Panc1 (cell line): Measurements from ENCODE around the gene POU2F1. TPM values are rescaled to one million over a fixed set of nuclear protein-coding genes. Genes with fewer than 3 reads are reported as not detected.
A peak's percentile ranks its signal among the peaks of the same experiment; 100 is the strongest.

Experiments
- ATAC-seq: fragments of 200-7000 bp; cut with Tn5 transposase; 2 replicates; pipeline ENCODE4 v1.9.1; 2020; ENCODE audit warnings: mild to moderate bottlenecking, moderate library complexity
- BruUV-seq: library from RNA; stranded (reverse); fragments of 400-500 nt; replicated peaks from 2 replicates; lab custom pipeline; 2021; lab: Mats Ljungman, UMichigan
- CTCF ChIA-PET: fragments of 300-600 bp; sonication (Branson Sonifier 250); formaldehyde crosslinking; loops from one replicate; lab custom pipeline; 2022; ENCODE audit warnings: antibody characterized with exemption; lab: Charles Lee
- POLR2A ChIA-PET: fragments of 300-600 bp; sonication (Branson Sonifier 250); formaldehyde crosslinking; loops from one replicate; lab custom pipeline; 2022; ENCODE audit warnings: antibody characterized with exemption; lab: Charles Lee
- DNase-seq: peaks from one replicate; pipeline ENCODE4 v3.0.0-alpha.2; 2010; ENCODE audit warnings: low read depth, low spot score
- H3K27ac ChIP-seq: 2 replicates; pipeline ENCODE4 v1.5.1; 2011; ENCODE audit warnings: mild to moderate bottlenecking, low read length, inconsistent platforms
- H3K27me3 ChIP-seq: fragments of 200-500 bp; sonication (Bioruptor generic); 2 replicates; pipeline ENCODE4 v1.6.0; 2014; ENCODE audit warnings: low read length, inconsistent platforms; ENCODE audit not compliant: control insufficient read depth, insufficient read depth
- H3K36me3 ChIP-seq: fragments of 200-500 bp; sonication (Bioruptor generic); 2 replicates; pipeline ENCODE4 v1.5.1; 2014; ENCODE audit warnings: inconsistent platforms, mild to moderate bottlenecking, low read length, moderate library complexity; ENCODE audit not compliant: control insufficient read depth, insufficient read depth
- H3K4me1 ChIP-seq: 2 replicates; pipeline ENCODE4 v1.5.1; 2011; ENCODE audit warnings: inconsistent platforms, mild to moderate bottlenecking, low read length, moderate library complexity; ENCODE audit not compliant: control insufficient read depth, insufficient read depth
- H3K4me3 ChIP-seq, 2 experiments: 2 replicates each; pipeline ENCODE4 v1.5.1; 2011 to 2012; ENCODE audit warnings: low read depth in 2 of 2, low read length in 2 of 2, mild to moderate bottlenecking in 2 of 2, inconsistent platforms in 1 of 2, moderate library complexity in 1 of 2
- H3K9me3 ChIP-seq: fragments of 200-500 bp; sonication (Bioruptor generic); 2 replicates; pipeline ENCODE4 v1.5.1; 2014; ENCODE audit warnings: low read depth, mild to moderate bottlenecking, inconsistent platforms, low read length, moderate library complexity; ENCODE audit not compliant: control insufficient read depth, insufficient read depth
- CTCF ChIP-seq: fragments of 450-650 bp; IDR thresholded peaks from 2 replicates; pipeline ENCODE4 v1.5.1; 2017; ENCODE audit warnings: mild to moderate bottlenecking
- POLR2AphosphoS5 ChIP-seq: IDR thresholded peaks from 2 replicates; pipeline ENCODE4 v1.6.1; 2012; ENCODE audit warnings: mild to moderate bottlenecking, low read depth, low read length, moderate library complexity
- SIN3A ChIP-seq: IDR thresholded peaks from 2 replicates; pipeline ENCODE4 v1.6.1; 2012; ENCODE audit warnings: low read depth, mild to moderate bottlenecking, low read length, moderate library complexity, borderline replicate concordance; ENCODE audit not compliant: insufficient read depth
- TCF7L2 ChIP-seq: IDR thresholded peaks from 2 replicates; pipeline ENCODE4 v1.6.1; 2011; ENCODE audit warnings: mild to moderate bottlenecking, low read depth, low read length, inconsistent platforms
- in situ Hi-C: cut with HindIII; loops from 2 replicates; pipeline ENCODE4 v1.10.0; 2016; ENCODE audit warnings: low sequenced_read_pairs, low pct_unique_long_range_greater_than_20kb
- intact Hi-C: fragments of 100-400 bp; cut with micrococcal nuclease; formaldehyde crosslinking; loops from one replicate; pipeline ENCODE4 v1.10.0; 2022; ENCODE audit not compliant: unreplicated experiment
- total RNA-seq: library from RNA; stranded (reverse); gene quantifications from one replicate; pipeline ENCODE4 v1.2.1, GENCODE V29; 2021; ENCODE audit not compliant: unreplicated experiment
- TF ChIP-seq, protein P1 (sequence below), 2 experiments: IDR thresholded peaks; 2 replicates each; pipeline ENCODE4 v1.6.1; 2011 to 2012; ENCODE audit warnings: low read depth in 2 of 2, control low read depth in 1 of 2, low read length in 1 of 2, mild to moderate bottlenecking in 1 of 2, moderate library complexity in 1 of 2; ENCODE audit not compliant: insufficient read depth in 1 of 2

The POU2F1 gene
- total RNA-seq, 1 experiment from 2014 or later, result 17.1 TPM

DNA sequence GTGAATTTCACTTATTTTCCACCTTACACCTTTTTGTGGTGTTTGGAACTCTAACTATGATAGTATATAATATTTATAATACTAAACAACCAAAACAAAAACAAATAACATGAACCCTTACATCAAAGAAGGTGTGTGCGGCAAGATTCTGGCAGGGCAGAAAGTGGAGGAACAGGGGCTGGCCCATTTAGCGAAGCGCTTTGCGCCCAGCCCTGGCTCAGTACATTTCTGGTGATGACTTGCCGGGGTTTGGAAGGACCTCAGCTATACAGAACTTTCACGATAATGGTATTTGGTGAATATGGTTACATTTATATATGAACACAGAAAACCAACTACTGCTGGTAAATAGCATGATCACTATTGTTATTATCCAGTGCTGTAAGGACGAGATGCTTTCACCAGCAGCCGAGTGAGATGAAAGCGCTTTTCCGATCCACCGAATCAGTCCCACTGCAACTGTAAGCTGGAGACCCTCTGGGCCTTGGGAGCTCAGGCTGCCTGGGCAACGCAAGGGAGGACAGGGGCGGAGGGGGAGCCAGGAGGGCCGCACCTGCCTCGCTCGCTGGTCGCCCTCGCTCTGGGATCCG is 233.7 kb downstream of the POU2F1 start:
- H3K36me3 ChIP-seq, result no peaks in the 10 kb centered on the region
- DNase-seq, result no peak
- TF ChIP-seq CTCF (no peak), SIN3A (no peak)
- TF ChIP-seq, protein P1, sequence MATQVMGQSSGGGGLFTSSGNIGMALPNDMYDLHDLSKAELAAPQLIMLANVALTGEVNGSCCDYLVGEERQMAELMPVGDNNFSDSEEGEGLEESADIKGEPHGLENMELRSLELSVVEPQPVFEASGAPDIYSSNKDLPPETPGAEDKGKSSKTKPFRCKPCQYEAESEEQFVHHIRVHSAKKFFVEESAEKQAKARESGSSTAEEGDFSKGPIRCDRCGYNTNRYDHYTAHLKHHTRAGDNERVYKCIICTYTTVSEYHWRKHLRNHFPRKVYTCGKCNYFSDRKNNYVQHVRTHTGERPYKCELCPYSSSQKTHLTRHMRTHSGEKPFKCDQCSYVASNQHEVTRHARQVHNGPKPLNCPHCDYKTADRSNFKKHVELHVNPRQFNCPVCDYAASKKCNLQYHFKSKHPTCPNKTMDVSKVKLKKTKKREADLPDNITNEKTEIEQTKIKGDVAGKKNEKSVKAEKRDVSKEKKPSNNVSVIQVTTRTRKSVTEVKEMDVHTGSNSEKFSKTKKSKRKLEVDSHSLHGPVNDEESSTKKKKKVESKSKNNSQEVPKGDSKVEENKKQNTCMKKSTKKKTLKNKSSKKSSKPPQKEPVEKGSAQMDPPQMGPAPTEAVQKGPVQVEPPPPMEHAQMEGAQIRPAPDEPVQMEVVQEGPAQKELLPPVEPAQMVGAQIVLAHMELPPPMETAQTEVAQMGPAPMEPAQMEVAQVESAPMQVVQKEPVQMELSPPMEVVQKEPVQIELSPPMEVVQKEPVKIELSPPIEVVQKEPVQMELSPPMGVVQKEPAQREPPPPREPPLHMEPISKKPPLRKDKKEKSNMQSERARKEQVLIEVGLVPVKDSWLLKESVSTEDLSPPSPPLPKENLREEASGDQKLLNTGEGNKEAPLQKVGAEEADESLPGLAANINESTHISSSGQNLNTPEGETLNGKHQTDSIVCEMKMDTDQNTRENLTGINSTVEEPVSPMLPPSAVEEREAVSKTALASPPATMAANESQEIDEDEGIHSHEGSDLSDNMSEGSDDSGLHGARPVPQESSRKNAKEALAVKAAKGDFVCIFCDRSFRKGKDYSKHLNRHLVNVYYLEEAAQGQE (IDR thresholded peaks at IDR 0.05; ENCODE audit: insufficient read depth in 1 of 2, low read depth in 2 of 2, low read length in 1 of 2), result no peak
- ATAC-seq, result no peak
- 0 out of 2 replicates have a peak, but pooled peaks cover 2% of the 10 kb centered on the region for H3K4me1 ChIP-seq
- intact Hi-C loops (no loop called here), in situ Hi-C loops (no loop called here)
- H3K4me3 ChIP-seq, result peak overlapping the region; percentile 60 to 75
- H3K27me3 ChIP-seq, result no peaks in the 10 kb centered on the region
- no peak overlapping the region for H3K27ac ChIP-seq
- POLR2A ChIA-PET, result interaction anchor here (0.6 kb wide), 1 partner anchor 30 kb away, joined by 4 read pairs; no protein-coding TSS in a partner anchor
- no peaks in the 10 kb centered on the region for H3K9me3 ChIP-seq
- BruUV-seq, result no TSS peak
- CTCF ChIA-PET, result interaction anchor here (0.5 to 1.1 kb wide), 2 partner anchors 26 to 410 kb away, joined by 3 read pairs; no protein-coding TSS in a partner anchor

- no peaks in the 10 kb centered on the region for H3K36me3 ChIP-seq
- ChIA-PET CTCF (interaction anchor here (0.5 to 1.1 kb wide), 3 partner anchors 25 to 411 kb away, joined by 3 to 5 read pairs (median 3); no protein-coding TSS in a partner anchor), POLR2A (interaction anchor here (0.6 to 0.7 kb wide), 2 partner anchors 11 to 31 kb away, joined by 3 to 4 read pairs; no protein-coding TSS in a partner anchor)
- DNase-seq (no peak), ATAC-seq (peak; percentile 83)
- H3K9me3 ChIP-seq, result no peaks in the 10 kb centered on the region
- in situ Hi-C loops, result no loop called here
- no peak overlapping the region; the same call in 1 of the 2 replicates for H3K27ac ChIP-seq
- H3K4me1 ChIP-seq, result 0 out of 2 replicates have a peak, but pooled peaks cover 2% of the 10 kb centered on the region
- H3K27me3 ChIP-seq, result no peaks in the 10 kb centered on the region
- TF ChIP-seq TCF7L2 (no peak), CTCF (no peak), SIN3A (no peak), POLR2AphosphoS5 (no peak)
- TF ChIP-seq, protein P1 (IDR thresholded peaks at IDR 0.05; ENCODE audit: insufficient read depth in 1 of 2, low read depth in 2 of 2, low read length in 1 of 2), result no peak
- H3K4me3 ChIP-seq, result peak overlapping the region; percentile 60 to 75
- no TSS peak for BruUV-seq
- intact Hi-C loops, result loop anchor here (5.0 kb wide), 1 partner anchor 77 kb away; no protein-coding TSS in a partner anchor
Observed at GRCh38 chr1:167454894-167455785, 234.5 kb downstream of the POU2F1 start.
